Left lung (tissue), 14 donors: ENCODE measurements around the gene SLC5A5. TPM values are rescaled to one million over a fixed set of nuclear protein-coding genes. Genes with fewer than 3 reads are reported as not detected.
A peak's percentile ranks its signal among the peaks of the same experiment; 100 is the strongest.

Source experiments
- ATAC-seq: fragments of 200-7000 bp; cut with Tn5 transposase; one replicate; pipeline ENCODE4 v1.9.1; 2020; ENCODE audit warnings: moderate library complexity
- DNase-seq, 4 donors: peaks; one replicate each; pipeline ENCODE4 v3.0.0-alpha.2; 2013 to 2020
- H3K27ac ChIP-seq, 2 donors: fragments of 200-600 bp; sonication (generic) in 1 of 2; one replicate each; pipeline versions ENCODE4 v1.5.0 to v1.8.0; 2020 to 2021
- H3K27me3 ChIP-seq, 2 donors: fragments of 200-600 bp; sonication (generic) in 1 of 2; one replicate each; pipeline versions ENCODE4 v1.5.0 to v1.8.0; 2020 to 2021
- H3K36me3 ChIP-seq, 2 donors: fragments of 200-600 bp; sonication (generic) in 1 of 2; one replicate each; pipeline versions ENCODE4 v1.5.0 to v1.8.0; 2020 to 2021
- H3K4me1 ChIP-seq, 2 donors: fragments of 200-600 bp; one replicate each; pipeline ENCODE4 v1.8.0; 2021
- H3K4me3 ChIP-seq, 2 donors: fragments of 200-600 bp; sonication (generic) in 1 of 2; one replicate each; pipeline versions ENCODE4 v1.5.0 to v1.8.0; 2020 to 2021; ENCODE audit warnings: mild to moderate bottlenecking in 1 of 2
- H3K9me3 ChIP-seq, 2 donors: fragments of 200-600 bp; sonication (generic) in 1 of 2; one replicate each; pipeline versions ENCODE4 v1.5.0 to v1.8.0; 2020 to 2021
- CTCF ChIP-seq, 2 donors: fragments of 200-600 bp; sonication (generic) in 1 of 2; IDR thresholded peaks; one replicate each; pipeline versions ENCODE4 v1.5.0 to v1.8.0; 2021; ENCODE audit warnings: antibody characterized with exemption in 2 of 2
- intact Hi-C, 2 donors: fragments of 100-400 bp; cut with DNase I; formaldehyde crosslinking; loops; one replicate each; pipeline versions ENCODE4 v1.11.2 to v1.14.2; 2022
- long read RNA-seq, 12 donors: library from polyadenylated mRNA in 2 of 12; unstranded in 2 of 12; transcript quantifications; one replicate each; pipeline ENCODE4 v2.0.0 and lab custom pipeline, GENCODE V29; 2019 to 2026
- polyA plus RNA-seq, 6 donors: library from polyadenylated mRNA; unstranded; fragments of 120-200 nt; gene quantifications; one replicate each; pipeline ENCODE4 v1.2.1, GENCODE V29; 2013; ENCODE audit not compliant: insufficient read length in 6 of 6
- total RNA-seq, 2 donors: library from RNA; stranded (reverse); fragmentation: NEBNext Ultra II Directional; extraction: Animal tissue kit (Norgen Biotek cat#: 25700); gene quantifications; one replicate each; pipeline ENCODE4 v1.2.1, GENCODE V29; 2021
- donor health status: DM: no; HTN: yes; CAD: no.
- donor health status: DM: no; HTN: no; CAD: no.

Gene SLC5A5
- total RNA-seq = under 1 TPM in 1 of 2 donors, not detected in 1; 0.55 TPM
- under 1 TPM; 0.06 to 0.13 (median 0.08) TPM for polyA plus RNA-seq
- long read RNA-seq, donor 1 = 0 reads
- long read RNA-seq, donor 2 = 0 reads
- long read RNA-seq, donor 3 = 0 reads
- long read RNA-seq, donor 4 = 0 reads
- long read RNA-seq, donor 5 = 0 reads
- long read RNA-seq, donor 6 = 0 reads
- long read RNA-seq, donor 7 = 0 reads
- long read RNA-seq, donor 8 = 0 reads
- long read RNA-seq, donor 9 = 0 reads
- long read RNA-seq, donor 10 = 0 reads
- long read RNA-seq, donor 11 = 0 reads
- long read RNA-seq, donor 12 = 0 reads

GRCh38 chr19:17871878-17872250, at the start of gene SLC5A5:
Gene SLC5A5, plus strand, starts transcription at chr19:17871945. Its CDS starts 375 bp downstream, at chr19:17872320.
- Histone ChIP-seq H3K4me3 (peak within 1 kb of the TSS in 1 of 2 donors; percentile 22), H3K27me3 (peaks cover 58 to 72% of the 10 kb centered on the region in 2 donors), H3K36me3 (no peaks in the 10 kb centered on the region), H3K4me1 (peaks cover 0 to 29% of the 10 kb centered on the region in 2 donors), H3K9me3 (no peaks in the 10 kb centered on the region), H3K27ac (no peak within 1 kb of the TSS)
- no peak for TF ChIP-seq CTCF (IDR thresholded peaks at IDR 0.05)
- ATAC-seq = no peak
- intact Hi-C loops = no loop called here
- DNase-seq = no peak

GRCh38 chr19:17824339-17824738, 47.4 kb upstream of the SLC5A5 start:
- no peak for TF ChIP-seq CTCF (IDR thresholded peaks at IDR 0.05)
- H3K4me1 ChIP-seq = peaks cover 0 to 11% of the 10 kb centered on the region in 2 donors
- no peak overlapping the region for H3K27ac ChIP-seq
- DNase-seq = no peak
- intact Hi-C loops = no loop called here
- peaks cover 0 to 16% of the 10 kb centered on the region in 2 donors for H3K27me3 ChIP-seq
- no peak overlapping the region for H3K4me3 ChIP-seq
- H3K9me3 ChIP-seq = no peaks in the 10 kb centered on the region
- no peak for ATAC-seq
- peaks cover 0 to 29% of the 10 kb centered on the region in 2 donors for H3K36me3 ChIP-seq

- Histone ChIP-seq H3K27me3 (peaks cover 0 to 31% of the 10 kb centered on the region in 2 donors), H3K9me3 (no peaks in the 10 kb centered on the region), H3K4me1 (peaks cover 0 to 11% of the 10 kb centered on the region in 2 donors), H3K4me3 (no peak overlapping the region), H3K36me3 (peaks cover 0 to 49% of the 10 kb centered on the region in 2 donors), H3K27ac (no peak overlapping the region)
- intact Hi-C loops = no loop called here
- no peak for TF ChIP-seq CTCF (IDR thresholded peaks at IDR 0.05)
- DNase-seq (no peak), ATAC-seq (no peak)
Observed at GRCh38 chr19:17826508-17827056, 45.2 kb upstream of the SLC5A5 start.

- Histone ChIP-seq H3K4me3 (no peak overlapping the region), H3K27me3 (peaks cover 0 to 36% of the 10 kb centered on the region in 2 donors), H3K36me3 (peaks cover 0 to 80% of the 10 kb centered on the region in 2 donors), H3K4me1 (peaks cover 0 to 11% of the 10 kb centered on the region in 2 donors), H3K27ac (no peak overlapping the region), H3K9me3 (no peaks in the 10 kb centered on the region)
- no peak for DNase-seq
- TF ChIP-seq CTCF (IDR thresholded peaks at IDR 0.05) = no peak
- peak; percentile 42 for ATAC-seq
- intact Hi-C loops = no loop called here
Observed at GRCh38 chr19:17829855-17830566, 41.7 kb upstream of the SLC5A5 start.
